Measurements from ENCODE around the gene DLEC1. TPM values are rescaled to one million over a fixed set of nuclear protein-coding genes. Genes with fewer than 3 reads are reported as not detected.
"Not testable (repeated sequence)": the region's sequence is repeated elsewhere in the genome, so short reads cannot be mapped to it uniquely, and the experiment has no call there.

The DLEC1 gene
- total and polyA plus RNA-seq, 11 donors, result 0.06 to 1.3 (median 0.16) TPM; not detected in 1

DNA sequence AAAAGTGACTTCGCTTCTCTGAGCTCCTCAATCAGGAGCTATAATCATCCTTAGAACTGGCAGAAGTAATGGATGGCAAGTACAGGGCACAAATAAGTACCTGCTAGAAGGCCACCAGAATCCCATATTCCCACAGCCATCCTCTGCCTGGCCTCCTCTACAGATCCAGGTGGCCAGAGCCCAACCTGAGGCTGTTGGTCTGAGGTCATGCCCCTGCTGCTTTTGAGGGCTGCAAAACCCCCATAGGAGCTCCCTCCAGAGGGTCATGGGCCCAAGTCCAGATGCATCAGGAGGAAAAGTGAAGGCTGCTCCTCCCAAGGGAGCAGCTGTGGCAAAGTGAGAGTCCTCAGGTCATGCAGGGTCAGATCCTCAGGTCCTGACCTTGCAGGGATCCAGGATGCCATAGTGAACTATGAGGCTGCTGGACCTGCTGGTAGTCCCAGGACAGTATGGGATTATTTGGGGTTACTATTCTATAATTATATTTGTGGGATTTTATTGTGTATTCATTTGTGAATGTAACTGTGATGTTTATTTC, 6.6 kb upstream of the DLEC1 start:
- no peak for ATAC-seq
- Histone ChIP-seq H3K4me3 (no peak overlapping the region), H3K27me3 (peaks cover 0 to 7% (median 0%) of the 10 kb centered on the region in 9 donors), H3K4me1 (peaks cover 0 to 31% (median 12%) of the 10 kb centered on the region in 12 donors), H3K36me3 (no peaks in the 10 kb centered on the region), H3K27ac (no peak overlapping the region), H3K9me3 (no peaks in the 10 kb centered on the region)
- 67 to 100% (median 98%) methylated on average over 1 of the region's 1 CpG for WGBS, 4 donors
- intact Hi-C loops (cut with DNase I), result no loop called here
- peak in 1 of 5 donors; percentile 12 for DNase-seq
- TF ChIP-seq POLR2A (IDR thresholded peaks at IDR 0.05), result no peak
- TF ChIP-seq, protein P1, sequence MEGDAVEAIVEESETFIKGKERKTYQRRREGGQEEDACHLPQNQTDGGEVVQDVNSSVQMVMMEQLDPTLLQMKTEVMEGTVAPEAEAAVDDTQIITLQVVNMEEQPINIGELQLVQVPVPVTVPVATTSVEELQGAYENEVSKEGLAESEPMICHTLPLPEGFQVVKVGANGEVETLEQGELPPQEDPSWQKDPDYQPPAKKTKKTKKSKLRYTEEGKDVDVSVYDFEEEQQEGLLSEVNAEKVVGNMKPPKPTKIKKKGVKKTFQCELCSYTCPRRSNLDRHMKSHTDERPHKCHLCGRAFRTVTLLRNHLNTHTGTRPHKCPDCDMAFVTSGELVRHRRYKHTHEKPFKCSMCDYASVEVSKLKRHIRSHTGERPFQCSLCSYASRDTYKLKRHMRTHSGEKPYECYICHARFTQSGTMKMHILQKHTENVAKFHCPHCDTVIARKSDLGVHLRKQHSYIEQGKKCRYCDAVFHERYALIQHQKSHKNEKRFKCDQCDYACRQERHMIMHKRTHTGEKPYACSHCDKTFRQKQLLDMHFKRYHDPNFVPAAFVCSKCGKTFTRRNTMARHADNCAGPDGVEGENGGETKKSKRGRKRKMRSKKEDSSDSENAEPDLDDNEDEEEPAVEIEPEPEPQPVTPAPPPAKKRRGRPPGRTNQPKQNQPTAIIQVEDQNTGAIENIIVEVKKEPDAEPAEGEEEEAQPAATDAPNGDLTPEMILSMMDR (IDR thresholded peaks at IDR 0.05), result no peak

DNA sequence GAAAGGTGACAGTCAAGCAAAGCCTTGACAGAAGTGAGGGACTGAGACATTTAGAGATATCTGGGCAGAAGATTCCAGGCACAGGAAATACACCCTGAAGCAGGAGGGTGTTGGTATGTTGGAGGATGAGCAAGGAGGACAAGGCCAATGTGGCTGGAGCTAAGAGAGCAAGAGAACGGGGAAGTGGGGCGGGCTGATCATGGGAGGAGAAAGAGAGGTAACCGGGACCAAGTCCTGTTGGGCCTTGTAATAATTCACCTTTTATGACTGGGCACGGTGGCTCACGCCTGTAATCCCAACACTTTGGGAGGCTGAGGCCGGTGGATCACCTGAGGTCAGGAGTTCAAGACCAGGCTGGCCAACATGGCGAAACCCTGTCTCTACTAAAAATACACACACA, 5.4 kb upstream of the DLEC1 start:
- intact Hi-C loops (cut with DNase I); H3K27ac ChIP-seq; DNase-seq; H3K4me3 ChIP-seq; ATAC-seq; H3K36me3 ChIP-seq; H3K9me3 ChIP-seq; H3K27me3 ChIP-seq: not testable (repeated sequence)
- H3K4me1 ChIP-seq, result peaks cover 0 to 30% (median 12%) of the 10 kb centered on the region in 12 donors
- WGBS, 4 donors, result 90 to 94% (median 91%) methylated on average over 6 to 7 of the region's 7 CpGs

DNA sequence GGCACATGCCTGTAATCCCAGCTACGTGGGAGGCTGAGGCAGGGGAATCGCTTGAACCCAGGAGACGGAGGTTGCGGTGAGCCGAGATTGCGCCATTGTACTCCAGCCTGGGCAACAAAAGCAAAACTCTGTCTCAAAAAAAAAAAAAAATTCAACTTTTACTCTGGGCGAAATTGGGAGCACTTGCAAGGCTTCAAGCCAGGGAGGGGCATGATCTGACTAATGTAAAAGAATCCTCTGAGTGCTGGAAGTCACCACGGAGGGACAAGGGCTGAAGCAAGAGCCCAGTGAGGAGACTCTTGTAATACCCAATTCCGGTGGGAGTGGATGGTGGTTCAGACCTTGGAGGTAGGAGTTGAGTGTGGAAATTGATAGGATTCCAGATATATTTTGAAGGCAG, 4.7 kb upstream of the DLEC1 start:
- 90 to 92% (median 91%) methylated on average over 9 of the region's 9 CpGs for WGBS, 4 donors

DNA sequence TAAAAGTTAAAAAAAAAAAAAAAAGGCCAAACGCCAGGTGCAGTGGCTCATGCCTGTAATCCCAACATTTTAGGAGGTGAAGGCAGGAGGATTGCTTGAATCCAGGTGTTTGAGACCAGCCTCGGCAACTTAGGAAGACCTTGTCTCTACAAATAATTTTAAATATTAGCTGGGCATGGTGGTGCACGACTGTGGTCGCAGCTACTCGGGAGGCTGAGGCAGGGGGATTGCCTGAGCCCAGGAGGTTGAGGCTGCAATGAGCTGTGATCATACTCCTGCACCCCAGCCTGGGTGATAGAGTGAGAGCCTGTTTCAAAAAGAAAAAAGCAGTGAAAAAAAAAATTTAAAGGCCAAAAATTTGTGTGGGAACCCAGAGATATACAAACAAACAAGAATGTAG, 2.7 kb upstream of the DLEC1 start:
- intact Hi-C loops (cut with DNase I), result no loop called here
- no peak for ATAC-seq
- no peak for DNase-seq
- 93 to 95% (median 93%) methylated on average over 5 of the region's 5 CpGs for WGBS, 4 donors
- H3K27me3 ChIP-seq, result peaks cover 0 to 7% (median 0%) of the 10 kb centered on the region in 9 donors
- H3K27ac ChIP-seq, result no peak overlapping the region
- no peak for TF ChIP-seq POLR2A (IDR thresholded peaks at IDR 0.05)
- TF ChIP-seq, protein P1 (IDR thresholded peaks at IDR 0.05), result no peak
- H3K4me1 ChIP-seq, result peaks cover 0 to 27% (median 9%) of the 10 kb centered on the region in 12 donors
- no peak overlapping the region for H3K4me3 ChIP-seq
- no peaks in the 10 kb centered on the region for H3K36me3 ChIP-seq
- H3K9me3 ChIP-seq, result no peaks in the 10 kb centered on the region

More for the DNA sequence above, 4.7 kb upstream of the DLEC1 start:
- H3K4me3 ChIP-seq; intact Hi-C loops (cut with DNase I); ATAC-seq; H3K27me3 ChIP-seq; H3K27ac ChIP-seq; H3K9me3 ChIP-seq; DNase-seq; H3K36me3 ChIP-seq: not testable (repeated sequence)
- peaks cover 0 to 32% (median 15%) of the 10 kb centered on the region in 12 donors for H3K4me1 ChIP-seq

DNA sequence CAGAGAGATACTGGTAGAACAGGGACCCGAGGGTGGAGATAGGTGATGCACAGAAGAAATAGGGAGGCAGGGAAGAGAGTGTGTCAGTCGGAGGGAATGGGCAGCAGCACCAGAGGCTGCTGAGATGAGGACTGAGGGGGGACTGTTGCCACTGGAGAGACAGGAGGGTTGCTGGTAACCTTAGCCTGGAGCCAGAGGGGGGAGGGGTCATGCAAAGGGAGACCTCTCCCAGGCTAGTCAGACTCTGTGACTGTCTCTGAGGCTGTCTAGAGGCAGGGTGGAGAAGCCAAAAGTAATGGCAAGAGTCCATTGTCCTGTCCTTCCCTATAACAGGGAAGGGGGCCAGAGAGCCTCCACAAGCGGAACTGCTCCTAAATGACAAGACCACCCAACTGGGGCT, 2.1 kb upstream of the DLEC1 start:
- Histone ChIP-seq H3K4me3 (no peak overlapping the region), H3K36me3 (no peaks in the 10 kb centered on the region), H3K4me1 (peaks cover 0 to 22% (median 9%) of the 10 kb centered on the region in 12 donors), H3K27me3 (peaks cover 0 to 7% (median 0%) of the 10 kb centered on the region in 9 donors), H3K9me3 (no peaks in the 10 kb centered on the region), H3K27ac (no peak overlapping the region)
- no peak for DNase-seq
- no peak for TF ChIP-seq POLR2A (IDR thresholded peaks at IDR 0.05)
- TF ChIP-seq, protein P1 (IDR thresholded peaks at IDR 0.05), result no peak
- intact Hi-C loops (cut with DNase I), result no loop called here
- ATAC-seq, result no peak
- WGBS, 4 donors, result 74 to 85% (median 82%) methylated on average over 3 of the region's 3 CpGs
